ENCODE measurements around the gene BACH2. TPM values are rescaled to one million over a fixed set of nuclear protein-coding genes. Genes with fewer than 3 reads are reported as not detected.

The BACH2 gene
- total and polyA plus RNA-seq, 2 of the 8 experiments (the other 6 are each of a cell fraction or from before 2014, with no cell fraction given): 1.9 to 5.9 TPM

- Histone ChIP-seq H3K79me1 (ENCODE audit: low read depth, low read length) (no peaks in the 10 kb centered on the region), H3K27ac (ENCODE audit: low read depth, low read length) (no peak overlapping the region), H2BK120ac (replicated peaks; ENCODE audit: low read depth, low read length) (no peak overlapping the region), H3K4ac (replicated peaks; ENCODE audit: insufficient read length, low read depth, low read length) (no peak overlapping the region), H3K79me2 (ENCODE audit: control insufficient read depth in 1 of 2, insufficient read depth in 2 of 2, low read length in 2 of 2) (no peaks in the 10 kb centered on the region), H2BK12ac (ENCODE audit: low read depth, low read length) (no peak overlapping the region), H3K9ac (replicated peaks in 1 of 4; ENCODE audit: extremely low read depth in 1 of 4, low read depth in 3 of 4, low read length in 3 of 4) (no peak overlapping the region), H3K36me3 (ENCODE audit: control insufficient read depth in 2 of 4, insufficient read depth in 4 of 4, low read length in 3 of 4) (no peaks in the 10 kb centered on the region), H2AK5ac (ENCODE audit: low read depth, low read length) (no peak overlapping the region), H3K4me3 (ENCODE audit: extremely low read depth in 1 of 4, insufficient read depth in 2 of 4, low read depth in 3 of 4, low read length in 4 of 4) (no peak overlapping the region), H3K4me2 (ENCODE audit: insufficient read depth in 1 of 2, low read depth in 2 of 2, low read length in 2 of 2) (no peak overlapping the region), H2AFZ (ENCODE audit: low read length) (no peak overlapping the region), H3K56ac (replicated peaks; ENCODE audit: insufficient read length, low read depth, low read length) (no peak overlapping the region), H3K27me3 (replicated peaks in 1 of 4; ENCODE audit: control insufficient read depth in 3 of 4, extremely low read depth in 1 of 4, insufficient read depth in 3 of 4, low read length in 3 of 4) (no peaks in the 10 kb centered on the region), H4K20me1 (replicated peaks in 1 of 2; ENCODE audit: control insufficient read depth in 1 of 2, insufficient read depth in 2 of 2, low read length in 2 of 2) (no peaks in the 10 kb centered on the region), H3K4me1 (replicated peaks in 1 of 4; ENCODE audit: control insufficient read depth in 3 of 4, insufficient read depth in 4 of 4, low read length in 3 of 4) (no peaks in the 10 kb centered on the region), H2BK15ac (ENCODE audit: low read length) (no peak overlapping the region), H3K23ac (ENCODE audit: insufficient read length) (no peak overlapping the region), H4K8ac (ENCODE audit: extremely low read depth, insufficient read depth, low read length) (no peak overlapping the region), H3K18ac (ENCODE audit: extremely low read depth, low read length) (no peak overlapping the region), H4K91ac (replicated peaks; ENCODE audit: insufficient read length, low read length) (no peak overlapping the region), H2BK5ac (ENCODE audit: low read depth, low read length) (no peak overlapping the region), H3K23me2 (ENCODE audit: low read depth, low read length) (no peaks in the 10 kb centered on the region), H3K9me3 (ENCODE audit: insufficient read depth in 2 of 2, low read depth in 1 of 2, low read length in 1 of 2) (no peaks in the 10 kb centered on the region), H3K14ac (ENCODE audit: insufficient read length) (no peak overlapping the region), H2BK20ac (ENCODE audit: low read length) (no peak overlapping the region), H4K5ac (ENCODE audit: insufficient read length, low read depth, low read length) (no peak overlapping the region)
- TF ChIP-seq RFX5 (IDR thresholded peaks at IDR 0.05; ENCODE audit: borderline replicate concordance, low read depth, low read length) (no peak), KDM4A (IDR thresholded peaks at IDR 0.05; ENCODE audit: low read depth, low read length, severe bottlenecking) (no peak), JUN (IDR thresholded peaks at IDR 0.05; ENCODE audit: low read depth, low read length) (no peak)
- POLR2A ChIA-PET (ENCODE audit: partially characterized antibody): interaction anchor here (0.5 kb wide), 1 partner anchor 62 kb away, joined by 3 read pairs; no protein-coding TSS in a partner anchor
- FAIRE-seq: no peak
- no peak for DNase-seq (ENCODE audit: low read depth in 1 of 2, low spot score in 2 of 2)
- WGBS, 2 experiments (ENCODE audit: extremely low coverage in 1 of 2, insufficient coverage in 1 of 2, insufficient read length in 1 of 2, insufficient replicate concordance in 2 of 2, low coverage in 1 of 2, low lambda C conversion rate in 2 of 2, missing lambda C conversion rate in 1 of 2): 82% methylated on average over 5 of the region's 5 CpGs; no CpG with 5 or more reads in 1 of the 2 experiments
- CTCF ChIA-PET (ENCODE audit: partially characterized antibody): interaction anchor here (0.5 to 1.5 kb wide), 5 partner anchors 14 to 419 kb away, joined by 3 read pairs; no protein-coding TSS in a partner anchor
Measured at GRCh38 chr6:90156861-90157260, 139.8 kb downstream of the BACH2 start.
